ENCODE data around the gene SUMF2.
"Not testable (repeated sequence)": the region's sequence is repeated elsewhere in the genome, so short reads cannot be mapped to it uniquely, and the experiment has no call there.

The SUMF2 gene

DNA sequence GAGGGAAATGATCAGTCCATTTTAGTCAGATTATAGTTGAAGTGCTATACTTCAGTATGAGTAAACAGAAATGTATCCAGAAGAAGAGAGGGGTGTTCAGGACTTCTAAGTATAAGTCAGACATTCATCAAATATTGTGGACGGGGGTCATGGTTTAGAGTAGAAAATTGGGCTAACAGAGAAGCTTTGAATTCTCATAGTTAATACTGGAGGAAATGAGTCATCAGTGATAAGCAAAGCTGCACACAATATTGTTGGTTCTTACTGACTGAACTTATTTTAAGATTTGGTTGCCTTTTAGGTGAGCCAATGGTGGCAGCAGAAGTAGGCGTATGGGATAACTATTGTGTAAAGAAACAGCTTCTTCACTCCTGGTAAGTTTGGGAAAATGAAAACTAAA, 1.7 kb upstream of the SUMF2 start:
- DNase-seq (ENCODE audit: low read depth in 1 of 2, low spot score in 1 of 2): no peak

DNA sequence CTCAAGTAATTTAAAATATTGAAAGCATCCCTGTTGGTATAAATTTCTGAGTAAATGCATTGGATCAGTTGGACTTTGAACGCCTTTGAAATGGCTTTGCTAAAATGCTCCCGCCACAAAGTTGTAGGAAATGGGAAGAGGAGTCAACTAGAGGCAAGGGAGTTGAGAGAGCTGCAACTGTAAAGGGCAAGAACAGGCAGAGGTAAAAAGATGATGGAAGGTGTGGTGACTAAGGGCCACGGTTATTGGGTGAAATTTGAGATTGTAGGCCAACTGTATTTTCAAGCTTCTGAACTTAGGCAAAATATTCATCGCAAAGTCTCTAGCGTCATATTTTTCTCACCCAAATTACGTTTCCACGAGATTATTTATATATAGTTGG, 595 bp upstream of the SUMF2 start:
- DNase-seq (ENCODE audit: low read depth in 1 of 2, low spot score in 1 of 2): no peak

DNA sequence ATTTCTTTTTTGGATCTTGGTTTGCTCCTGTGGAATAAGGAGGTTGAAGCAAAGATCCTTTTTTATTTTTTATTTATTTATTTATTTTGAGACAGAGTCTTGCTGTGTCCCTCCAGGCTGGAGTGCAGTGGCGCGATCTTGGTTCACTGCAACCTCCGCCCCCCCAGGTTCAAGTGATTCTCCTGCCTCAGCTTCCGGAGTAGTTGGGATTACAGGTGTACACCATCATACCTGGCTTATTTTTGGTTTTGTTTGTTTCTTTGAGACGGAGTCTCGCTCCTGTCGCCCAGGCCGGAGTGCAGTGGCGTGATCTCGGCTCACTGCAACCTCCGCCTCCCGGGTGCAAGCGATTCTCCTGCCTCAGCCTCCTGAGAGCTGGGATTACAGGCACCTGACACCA, 2.3 kb downstream of the SUMF2 start:
- not testable (repeated sequence) for DNase-seq (ENCODE audit: low read depth in 1 of 2, low spot score in 1 of 2)

DNA sequence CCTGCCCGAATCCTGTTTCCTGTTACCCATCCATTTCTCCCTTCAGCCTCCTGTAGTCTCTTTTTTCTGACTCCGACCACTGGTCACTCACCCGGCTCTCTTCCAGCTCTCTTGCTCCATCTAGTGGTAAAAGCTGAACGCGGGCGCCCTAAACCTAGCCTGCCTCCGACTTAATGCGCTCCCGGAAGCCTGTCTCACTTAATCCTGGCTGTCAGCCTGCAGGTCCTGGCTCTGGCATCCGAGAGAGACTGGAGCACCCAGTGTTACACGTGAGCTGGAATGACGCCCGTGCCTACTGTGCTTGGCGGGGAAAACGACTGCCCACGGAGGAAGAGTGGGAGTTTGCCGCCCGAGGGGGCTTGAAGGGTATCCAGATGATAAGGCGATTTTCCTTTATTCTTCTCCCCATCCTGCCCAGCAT, 10.3 kb downstream of the SUMF2 start:
- peak; percentile 45 to 53 for DNase-seq (ENCODE audit: low read depth in 1 of 2, low spot score in 1 of 2)

DNA sequence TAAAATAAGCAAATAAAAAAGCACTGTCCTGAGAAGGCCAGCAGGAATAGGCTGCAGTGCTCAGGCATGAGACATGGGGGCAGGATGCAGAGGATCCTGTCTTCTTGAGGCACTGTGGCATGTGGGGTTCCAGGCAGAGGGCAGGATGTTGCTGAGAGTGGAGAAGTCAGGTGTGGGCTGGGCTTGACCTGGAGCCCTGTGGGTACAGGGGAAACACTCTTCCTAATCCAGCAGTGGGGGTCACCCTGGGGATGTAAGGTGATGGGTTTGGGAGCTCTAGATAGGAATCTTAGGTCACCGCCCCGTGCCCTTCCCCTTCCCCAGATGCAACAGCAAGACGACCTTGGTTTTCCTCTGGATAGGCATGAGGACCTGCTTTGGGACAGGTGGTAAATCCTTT, 13.6 kb downstream of the SUMF2 start:
- DNase-seq (ENCODE audit: low read depth in 1 of 2, low spot score in 1 of 2): no peak

DNA sequence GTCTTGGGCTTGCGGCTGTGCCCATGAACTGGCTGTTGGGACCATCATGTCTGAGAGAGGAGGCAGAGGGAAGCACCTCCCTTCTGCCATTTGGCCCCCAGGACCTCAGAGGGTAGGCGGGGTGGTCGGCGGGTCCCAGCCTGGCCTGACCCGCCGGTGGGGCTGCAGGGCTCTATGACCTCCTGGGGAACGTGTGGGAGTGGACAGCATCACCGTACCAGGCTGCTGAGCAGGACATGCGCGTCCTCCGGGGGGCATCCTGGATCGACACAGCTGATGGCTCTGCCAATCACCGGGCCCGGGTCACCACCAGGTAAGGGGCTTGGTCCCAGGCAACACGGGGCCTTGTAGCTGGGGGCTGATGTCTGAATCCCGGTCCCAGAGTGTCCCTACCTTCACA, 14.1 kb downstream of the SUMF2 start:
- no peak for DNase-seq (ENCODE audit: low read depth in 1 of 2, low spot score in 1 of 2)

DNA sequence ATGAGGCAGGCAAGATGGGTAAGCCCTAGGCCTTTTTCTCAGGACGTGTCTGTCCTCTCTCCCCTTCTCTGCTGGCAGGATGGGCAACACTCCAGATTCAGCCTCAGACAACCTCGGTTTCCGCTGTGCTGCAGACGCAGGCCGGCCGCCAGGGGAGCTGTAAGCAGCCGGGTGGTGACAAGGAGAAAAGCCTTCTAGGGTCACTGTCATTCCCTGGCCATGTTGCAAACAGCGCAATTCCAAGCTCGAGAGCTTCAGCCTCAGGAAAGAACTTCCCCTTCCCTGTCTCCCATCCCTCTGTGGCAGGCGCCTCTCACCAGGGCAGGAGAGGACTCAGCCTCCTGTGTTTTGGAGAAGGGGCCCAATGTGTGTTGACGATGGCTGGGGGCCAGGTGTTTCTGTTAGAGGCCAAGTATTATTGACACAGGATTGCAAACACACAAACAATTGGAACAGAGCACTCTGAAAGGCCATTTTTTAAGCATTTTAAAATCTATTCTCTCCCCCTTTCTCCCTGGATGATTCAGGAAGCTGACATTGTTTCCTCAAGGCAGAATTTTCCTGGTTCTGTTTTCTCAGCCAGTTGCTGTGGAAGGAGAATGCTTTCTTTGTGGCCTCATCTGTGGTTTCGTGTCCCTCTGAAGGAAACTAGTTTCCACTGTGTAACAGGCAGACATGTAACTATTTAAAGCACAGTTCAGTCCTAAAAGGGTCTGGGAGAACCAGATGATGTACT, 15.5 kb downstream of the SUMF2 start:
- DNase-seq (ENCODE audit: low read depth in 1 of 2, low spot score in 1 of 2): no peak

DNA sequence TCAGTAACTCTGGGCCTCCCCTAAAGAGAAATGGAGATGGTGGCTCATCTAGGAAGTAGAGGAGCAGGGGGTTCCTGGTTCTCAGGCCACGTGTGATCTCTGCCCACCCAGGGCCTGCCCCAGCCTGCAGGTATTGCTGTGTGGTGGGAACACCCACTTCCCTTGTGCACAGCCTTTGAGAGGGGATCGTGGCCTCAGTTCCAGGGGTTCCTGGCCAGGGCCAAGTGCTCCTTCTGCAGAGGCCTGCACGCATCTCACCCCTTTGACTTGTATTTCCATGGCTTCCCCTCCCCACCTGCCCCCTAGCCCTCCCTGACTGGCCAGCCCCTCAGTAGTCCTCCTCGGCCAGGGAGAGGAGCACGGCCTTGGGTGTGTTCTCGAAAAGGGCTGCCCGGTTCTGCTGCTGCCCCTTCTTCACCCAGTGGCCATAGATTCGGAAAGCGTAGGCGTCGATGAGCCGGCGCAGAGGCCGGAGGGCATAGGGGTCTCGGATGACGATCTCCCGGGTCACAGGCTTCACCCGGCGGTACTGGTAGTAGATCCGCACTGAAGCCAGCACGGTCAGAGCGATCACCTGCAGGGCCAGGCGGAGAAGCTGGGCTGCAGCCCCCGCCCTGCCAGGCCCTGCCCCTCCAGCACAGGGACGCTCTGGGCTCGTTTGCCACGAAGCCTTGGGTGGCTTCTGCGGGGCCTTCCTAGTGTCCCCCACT, 16.8 kb downstream of the SUMF2 start:
- DNase-seq (ENCODE audit: low read depth in 1 of 2, low spot score in 1 of 2): not testable (repeated sequence)

DNA sequence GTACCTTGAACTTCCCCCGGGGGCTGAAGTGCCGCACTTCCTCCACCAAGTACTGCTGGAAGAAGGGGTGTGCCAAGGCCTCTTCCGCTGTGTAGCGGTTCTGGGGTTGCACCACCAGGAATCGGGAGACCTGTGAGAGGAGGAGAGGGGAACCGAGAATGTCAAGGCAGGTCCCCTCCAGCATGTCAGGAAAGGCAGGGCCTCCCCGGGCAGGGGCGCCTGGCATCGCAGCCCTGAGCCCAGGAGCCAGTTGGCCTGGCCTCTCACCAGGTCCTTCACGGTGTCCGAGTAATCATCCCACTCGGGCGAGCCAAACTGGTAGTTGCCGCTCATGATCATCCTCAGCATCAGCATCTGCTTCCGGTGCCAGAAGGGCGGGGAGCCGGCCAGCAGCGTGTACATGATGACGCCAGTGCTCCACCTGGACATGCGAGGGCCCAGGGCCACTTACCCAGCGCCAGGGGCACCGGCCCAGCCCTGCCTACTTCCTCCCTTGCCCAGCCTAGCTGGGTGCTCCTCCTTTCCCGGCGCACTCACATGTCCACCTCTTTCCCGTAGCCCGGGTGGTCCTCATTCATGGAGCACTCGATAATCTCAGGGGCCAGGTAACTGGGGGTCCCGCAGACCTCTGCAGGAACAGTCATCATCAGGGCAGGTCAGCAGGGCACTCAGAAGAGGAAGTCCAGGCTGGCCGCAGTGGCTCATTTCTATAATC, 17.7 kb downstream of the SUMF2 start:
- DNase-seq (ENCODE audit: low read depth in 1 of 2, low spot score in 1 of 2): no peak

DNA sequence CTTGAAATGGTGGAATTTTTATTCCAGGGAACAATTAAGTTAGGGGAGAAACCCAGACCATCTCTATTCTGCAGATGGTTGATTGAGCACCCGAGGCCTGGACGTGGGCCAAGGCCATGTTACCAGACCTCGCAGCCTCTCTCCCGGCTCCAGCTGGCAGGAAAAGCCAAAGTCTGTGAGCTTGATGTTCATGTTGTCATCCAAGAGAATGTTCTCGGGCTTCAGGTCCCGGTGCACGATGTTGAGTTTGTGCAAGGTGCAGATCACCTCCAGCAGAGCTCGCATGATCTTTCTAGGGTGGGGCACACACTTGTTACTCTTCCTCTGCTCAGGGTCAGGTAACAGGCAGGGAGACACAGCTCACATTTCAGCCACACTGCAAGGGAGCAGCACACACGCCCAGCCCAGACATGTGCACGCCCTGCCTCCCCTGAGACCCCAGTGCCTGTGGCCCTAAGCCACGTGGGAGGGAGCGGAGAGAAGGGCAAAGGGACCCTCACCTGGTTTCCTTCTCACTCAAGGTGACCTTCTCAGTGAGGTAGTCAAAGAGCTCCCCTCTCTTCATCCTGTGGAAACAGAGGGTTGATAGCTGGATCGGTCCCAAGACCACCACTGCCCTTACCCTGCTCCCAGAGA, 19.2 kb downstream of the SUMF2 start:
- no peak for DNase-seq (ENCODE audit: low read depth in 1 of 2, low spot score in 1 of 2)

DNA sequence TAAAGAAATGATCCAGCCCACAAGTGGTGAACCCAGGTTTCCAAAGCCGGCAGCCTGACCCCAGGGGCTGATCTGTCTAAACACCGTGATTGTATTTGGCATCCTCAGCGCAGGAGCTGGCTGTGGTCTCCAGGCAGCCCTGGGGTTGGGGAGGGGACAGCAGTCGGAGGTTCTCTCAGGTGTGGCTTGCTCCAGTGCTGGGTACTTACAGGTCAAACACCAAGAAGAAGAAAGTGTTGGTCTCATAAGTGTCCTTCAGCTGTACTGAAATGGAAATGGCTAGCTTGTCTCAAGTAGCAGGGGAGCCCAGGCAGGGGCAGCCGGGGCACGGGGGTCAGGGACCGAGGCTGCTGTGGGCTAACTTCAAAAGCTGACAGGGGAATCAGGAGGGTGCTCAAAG, 22.7 kb downstream of the SUMF2 start:
- DNase-seq (ENCODE audit: low read depth in 1 of 2, low spot score in 1 of 2): no peak

DNA sequence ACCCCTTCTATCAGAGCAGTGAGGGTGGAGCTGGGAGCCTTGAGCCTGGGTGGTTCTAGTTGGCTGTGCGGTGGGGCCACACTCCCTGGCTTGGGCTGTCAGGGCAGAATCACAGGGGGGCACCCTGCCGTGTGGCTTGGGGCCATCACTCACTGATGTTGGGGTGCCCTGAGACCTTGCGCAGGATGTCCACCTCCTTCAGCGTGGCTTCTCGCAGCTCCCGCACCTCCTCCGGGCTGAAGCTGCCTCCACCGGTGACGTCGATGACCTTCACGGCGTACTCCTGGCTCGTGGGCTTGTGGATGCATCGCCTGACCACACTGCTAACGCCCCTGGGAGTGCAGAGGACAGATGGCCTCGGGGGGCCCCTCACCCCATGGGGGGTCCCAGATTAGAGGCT, 23.4 kb downstream of the SUMF2 start:
- no peak for DNase-seq (ENCODE audit: low read depth in 1 of 2, low spot score in 1 of 2)

DNA sequence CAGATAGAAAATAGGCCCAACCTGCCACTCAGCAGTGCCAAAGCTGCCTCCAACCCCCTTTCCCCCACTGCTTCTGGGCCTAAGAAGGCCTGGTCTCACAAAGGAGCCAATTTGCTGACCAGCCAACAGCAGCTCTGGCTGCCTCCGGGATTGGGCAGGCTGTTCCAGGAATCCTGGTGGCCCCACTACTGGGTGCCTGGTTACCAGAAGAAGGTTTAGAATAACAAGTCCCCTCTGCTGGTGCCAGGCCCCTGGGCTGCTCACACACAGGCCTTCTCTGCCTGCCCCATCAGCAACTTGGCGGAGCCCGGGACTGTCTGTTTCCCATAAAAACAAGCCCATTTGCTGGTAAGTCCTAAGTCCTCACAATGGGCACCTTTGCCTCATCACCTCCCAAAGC, 27.5 kb downstream of the SUMF2 start:
- no peak for DNase-seq (ENCODE audit: low read depth in 1 of 2, low spot score in 1 of 2)

DNA sequence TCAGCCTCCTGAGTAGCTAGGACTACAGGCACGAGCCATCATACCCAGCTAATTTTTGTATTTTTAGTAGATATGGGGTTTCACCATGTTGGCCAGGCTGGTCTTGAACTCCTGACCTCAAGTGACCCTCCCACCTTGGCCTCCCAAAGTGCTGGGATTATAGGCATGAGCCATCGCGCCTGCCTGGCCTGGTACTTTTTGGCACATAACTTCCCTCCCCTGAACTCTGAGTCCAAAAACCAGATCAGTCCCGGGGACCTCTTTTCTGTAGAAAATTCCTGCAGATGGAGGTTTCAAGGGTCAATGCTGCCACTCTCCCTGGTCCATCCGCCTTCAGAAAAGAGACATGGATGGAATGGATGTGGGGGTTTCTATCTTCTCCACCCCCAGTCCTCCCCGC, 28.3 kb downstream of the SUMF2 start:
- DNase-seq (ENCODE audit: low read depth in 1 of 2, low spot score in 1 of 2): not testable (repeated sequence)

DNA sequence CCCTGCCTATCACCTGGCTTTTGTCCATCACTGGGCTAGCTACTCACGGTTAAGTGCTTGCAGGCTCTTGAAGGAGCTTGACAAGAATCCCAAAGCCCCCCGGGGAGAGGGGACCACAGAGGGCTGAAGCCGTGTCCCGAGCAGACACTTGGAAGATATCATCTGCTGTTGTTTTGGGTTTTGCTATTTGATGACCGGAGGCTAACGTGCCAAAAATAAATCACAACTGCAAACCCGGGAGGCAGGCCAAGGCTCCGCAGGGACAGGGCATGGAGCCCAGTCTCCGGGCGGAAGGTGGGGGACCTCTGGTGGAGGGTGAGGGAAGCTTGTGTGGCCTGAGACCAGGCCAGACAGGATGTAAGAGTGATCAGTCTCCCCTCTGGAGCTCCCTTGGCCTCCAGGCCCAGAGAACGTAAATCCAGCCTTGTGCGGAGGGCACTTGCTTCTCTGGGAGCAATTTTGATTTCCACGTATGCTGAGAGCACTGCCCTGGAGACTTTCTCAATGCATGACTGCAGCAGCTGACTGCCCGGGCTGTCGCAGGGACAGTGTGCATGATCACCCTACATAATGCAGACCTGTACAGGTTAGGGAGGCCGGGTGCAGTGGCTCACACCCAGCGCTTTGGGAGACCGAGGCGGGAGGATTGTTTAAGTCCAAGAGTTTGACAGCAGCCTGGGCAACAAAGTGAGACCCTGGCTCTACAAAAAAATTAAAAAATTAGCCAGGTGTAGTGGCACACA, 28.9 kb downstream of the SUMF2 start, which contains the start of gene PHKG1:
Gene PHKG1 (minus strand): TSS at position 164 of the 743 bp plus-strand sequence. CDS start 4,011 bp downstream, outside the sequence.
- no peak for DNase-seq (ENCODE audit: low read depth in 1 of 2, low spot score in 1 of 2)

DNA sequence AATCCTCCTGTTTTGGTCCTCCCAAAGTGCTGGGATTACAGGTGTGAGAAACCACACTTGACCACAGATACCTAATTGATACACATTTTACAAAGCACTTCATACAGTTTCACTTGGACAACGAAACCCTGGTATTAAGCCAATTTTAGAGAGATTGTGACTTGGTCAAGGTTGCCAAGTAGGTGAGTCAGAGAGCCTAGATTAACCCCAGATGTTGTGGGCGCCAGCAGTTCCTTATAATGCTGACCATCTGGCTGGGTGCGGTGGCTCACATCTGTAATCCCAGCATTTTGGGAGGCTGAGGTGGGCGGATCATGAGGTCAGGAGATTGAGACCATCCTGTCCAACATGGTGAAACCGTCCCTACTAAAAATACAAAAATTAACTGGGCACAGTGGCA, 33.6 kb downstream of the SUMF2 start:
- DNase-seq (ENCODE audit: low read depth in 1 of 2, low spot score in 1 of 2): no peak

DNA sequence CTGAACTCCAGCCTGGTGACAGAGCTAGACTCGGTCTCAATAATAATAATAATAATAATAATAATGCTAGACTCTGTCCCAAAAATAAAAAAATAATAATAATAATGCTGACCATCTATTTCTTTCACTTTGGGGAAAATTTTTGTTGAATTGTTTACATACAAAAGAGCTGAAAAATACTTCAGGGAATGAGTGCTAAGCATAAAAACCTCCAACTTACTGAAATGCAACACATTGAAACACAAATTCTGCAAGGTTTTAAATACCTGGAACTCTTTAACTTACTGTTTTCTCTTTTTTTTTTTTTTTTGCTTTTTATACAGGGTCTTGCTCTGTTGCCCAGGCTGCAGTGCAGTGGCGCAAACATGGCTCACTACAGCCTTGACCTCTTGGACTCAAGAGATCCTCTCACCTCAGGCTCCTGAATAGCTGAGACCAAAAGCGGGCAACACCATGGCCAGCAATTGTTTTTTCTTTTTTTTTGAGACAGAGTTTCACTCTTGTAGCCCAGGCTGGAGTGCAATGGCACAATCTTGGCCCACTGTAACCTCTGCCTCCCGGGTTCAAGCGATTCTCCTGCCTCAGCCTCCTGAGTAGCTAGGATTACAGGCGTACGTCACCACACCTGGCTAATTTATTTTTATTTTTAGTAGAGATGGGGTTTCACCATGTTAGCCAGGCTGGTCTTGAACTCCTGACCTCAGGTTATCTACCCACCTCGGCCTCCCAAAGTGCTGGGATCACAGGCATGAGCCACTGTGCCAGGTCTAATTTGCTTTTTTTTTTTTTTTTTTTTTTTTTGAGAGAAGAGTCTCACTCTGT, 34.3 kb downstream of the SUMF2 start:
- DNase-seq (ENCODE audit: low read depth in 1 of 2, low spot score in 1 of 2): not testable (repeated sequence)

DNA sequence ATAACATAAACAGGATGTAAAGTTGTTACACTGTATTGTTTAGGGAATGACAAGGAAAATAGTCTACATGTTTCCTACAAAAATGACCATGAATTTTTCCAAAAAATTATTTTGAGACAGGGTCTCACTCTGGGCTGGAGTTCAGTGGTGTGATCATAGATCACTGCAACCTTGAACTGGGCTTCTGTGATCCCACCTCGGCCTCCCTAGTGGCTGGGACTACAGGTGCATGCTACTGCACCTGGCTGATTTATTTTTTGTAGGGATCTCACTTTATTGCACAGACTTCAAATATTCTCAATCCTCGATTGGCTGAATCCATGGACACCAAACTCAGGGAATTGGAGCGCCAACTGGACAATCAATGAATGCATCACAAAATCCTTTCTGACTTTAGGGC, 35.6 kb downstream of the SUMF2 start:
- DNase-seq (ENCODE audit: low read depth in 1 of 2, low spot score in 1 of 2): no peak

DNA sequence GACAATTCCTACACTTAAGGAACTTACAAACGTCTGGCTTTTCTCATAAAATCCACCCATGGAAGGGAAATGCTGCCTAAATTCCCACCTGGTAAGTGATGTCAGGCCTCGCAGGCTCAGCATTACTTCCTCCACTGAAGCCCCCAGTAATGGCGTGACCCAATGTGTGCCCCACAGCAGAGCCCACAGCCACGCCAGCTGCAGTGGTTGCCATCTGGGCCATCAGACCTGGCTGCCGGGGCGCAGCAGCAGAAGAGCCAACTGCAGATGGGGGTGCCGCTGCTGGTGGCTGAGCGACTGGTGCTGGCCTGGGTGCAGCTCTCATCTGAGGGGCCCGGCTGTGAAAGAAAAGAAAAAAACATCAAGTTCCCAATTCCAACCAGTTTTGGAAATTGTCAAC, 40.1 kb downstream of the SUMF2 start:
- DNase-seq (ENCODE audit: low read depth in 1 of 2, low spot score in 1 of 2): not testable (repeated sequence)

DNA sequence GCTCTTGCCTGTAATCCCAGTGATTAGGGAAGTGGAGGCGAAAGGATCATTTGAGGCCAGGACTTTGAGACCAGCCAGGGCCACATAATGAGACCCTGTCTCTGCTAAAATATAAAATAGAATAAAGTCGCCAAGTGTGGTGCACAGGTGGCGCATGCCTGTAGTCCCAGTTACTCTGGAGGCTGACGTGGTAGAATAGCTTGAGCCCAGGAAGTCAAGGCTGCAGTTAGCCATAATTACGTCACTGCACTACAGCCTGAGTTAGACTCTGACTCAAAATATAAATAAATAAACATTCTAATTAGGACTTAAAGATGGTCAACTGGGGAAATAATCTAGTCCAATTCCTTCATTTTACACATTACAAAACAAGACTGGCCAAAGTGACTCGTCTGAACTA, 41.4 kb downstream of the SUMF2 start:
- DNase-seq (ENCODE audit: low read depth in 1 of 2, low spot score in 1 of 2): no peak

Measured in activated CD4-positive, alpha-beta T cell treated with anti-CD3 and anti-CD28 coated beads, Interleukin-2, amount 50 U/mL, for 24 hours (primary cell).